K562 (cell line): ENCODE data around the gene RAD17. TPM values are rescaled to one million over a fixed set of nuclear protein-coding genes. Genes with fewer than 3 reads are reported as not detected.

ENCODE experiments used
- KLF13 ChIP-seq: fragments of 450-650 bp; IDR thresholded peaks from 2 replicates; pipeline ENCODE4 v1.6.1; 2016; ENCODE audit warnings: missing genetic modification characterization, low read depth, mild to moderate bottlenecking, missing compliant biosample characterization, moderate library complexity, borderline replicate concordance
- KLF6 ChIP-seq: fragments of 250-450 bp; sonication (Bioruptor Pico); IDR thresholded peaks from 2 replicates; pipeline ENCODE4 v1.4.0; 2020; ENCODE audit warnings: mild to moderate bottlenecking, moderate library complexity, borderline replicate concordance
- PRPF4 ChIP-seq: fragments of 200-400 bp; formaldehyde crosslinking; IDR thresholded peaks from one replicate; pipeline ENCODE4 v1.6.1; 2017; ENCODE audit warnings: low read length, low read depth, mild to moderate bottlenecking; ENCODE audit not compliant: insufficient read depth, poor library complexity, severe bottlenecking
- SIN3B ChIP-seq: fragments of 450-650 bp; IDR thresholded peaks from 2 replicates; pipeline ENCODE4 v1.6.1; 2017; ENCODE audit warnings: low read depth, mild to moderate bottlenecking, moderate library complexity
- SIX5 ChIP-seq, 2 experiments: IDR thresholded peaks; 2 replicates each; pipeline ENCODE4 v1.6.1; 2011; ENCODE audit warnings: low read length in 2 of 2, borderline replicate concordance in 1 of 2, low read depth in 1 of 2, mild to moderate bottlenecking in 1 of 2, moderate library complexity in 1 of 2; ENCODE audit not compliant: insufficient read depth in 1 of 2
- SMARCA4 ChIP-seq: fragments of 450-650 bp; IDR thresholded peaks from 2 replicates; pipeline ENCODE4 v1.6.1; 2016
- SOX6 ChIP-seq: fragments of 450-650 bp; IDR thresholded peaks from 2 replicates; pipeline ENCODE4 v1.6.1; 2014; ENCODE audit warnings: mild to moderate bottlenecking
- TBL1XR1 ChIP-seq, 2 experiments: IDR thresholded peaks; 2 replicates each; pipeline ENCODE4 v1.6.1; 2012; ENCODE audit warnings: improper control_type of control experiment in 2 of 2, low read length in 2 of 2, mild to moderate bottlenecking in 1 of 2
- ZNF253 ChIP-seq: fragments of 250-450 bp; sonication (Bioruptor Pico); conservative IDR thresholded peaks from 2 replicates; pipeline ENCODE4 v1.6.1; 2021; ENCODE audit warnings: mild to moderate bottlenecking
- polyA plus RNA-seq, 8 experiments: library from polyadenylated mRNA; depleted of rRNA in 4 of 8; stranded (reverse) in 5 of 8; unstranded in 3 of 8; fragments of >200 nt; fragmentation: Nextera tagmentation in 2 of 8; fragmentation: Illumina TruSeq in 1 of 8; extraction: Ambion mirVana in 2 of 8; extraction: Trizol in 1 of 8; gene quantifications; 2 replicates each; pipeline versions ENCODE4 v1.2.1 to v1.2.3, GENCODE V29; 2011 to 2014; ENCODE audit warnings: inconsistent platforms in 1 of 8, missing spikeins in 1 of 8
- total RNA-seq, 7 experiments: library from RNA; depleted of rRNA in 6 of 7; stranded (reverse); fragments of >200 nt in 6 of 7; fragmentation: Illumina TruSeq in 2 of 7; extraction: Trizol in 2 of 7; gene quantifications; 2 replicates each; pipeline versions ENCODE4 v1.2.1 to v1.2.3, GENCODE V29; 2011 to 2021; ENCODE audit warnings: low replicate concordance in 1 of 7
- TF ChIP-seq, protein P1 (sequence below): fragments of 200-400 bp; formaldehyde crosslinking; IDR thresholded peaks from 2 replicates; pipeline ENCODE4 v1.6.1; 2017; ENCODE audit warnings: mild to moderate bottlenecking, low read depth, low read length, moderate library complexity
- TF ChIP-seq, protein P2 (sequence below): sonication (generic); formaldehyde crosslinking; IDR thresholded peaks from 2 replicates; pipeline ENCODE4 v1.8.0; 2022; ENCODE audit warnings: mild to moderate bottlenecking, missing genetic modification reagents, borderline replicate concordance
- TF ChIP-seq, protein P3 (sequence below), 2 experiments: fragments of 450-650 bp in 1 of 2; sonication (generic) in 1 of 2; formaldehyde crosslinking in 1 of 2; IDR thresholded peaks; 2 replicates each; pipeline versions ENCODE4 v1.7.1 to v1.9.0; 2016 to 2022; ENCODE audit warnings: inconsistent platforms in 1 of 2, mild to moderate bottlenecking in 1 of 2, missing genetic modification reagents in 1 of 2

RAD17 gene
- total and polyA plus RNA-seq, 9 of the 15 experiments (the other 6 are each of a cell fraction or from before 2014, with no cell fraction given), result 21.1 to 50.1 (median 40.1) TPM

DNA sequence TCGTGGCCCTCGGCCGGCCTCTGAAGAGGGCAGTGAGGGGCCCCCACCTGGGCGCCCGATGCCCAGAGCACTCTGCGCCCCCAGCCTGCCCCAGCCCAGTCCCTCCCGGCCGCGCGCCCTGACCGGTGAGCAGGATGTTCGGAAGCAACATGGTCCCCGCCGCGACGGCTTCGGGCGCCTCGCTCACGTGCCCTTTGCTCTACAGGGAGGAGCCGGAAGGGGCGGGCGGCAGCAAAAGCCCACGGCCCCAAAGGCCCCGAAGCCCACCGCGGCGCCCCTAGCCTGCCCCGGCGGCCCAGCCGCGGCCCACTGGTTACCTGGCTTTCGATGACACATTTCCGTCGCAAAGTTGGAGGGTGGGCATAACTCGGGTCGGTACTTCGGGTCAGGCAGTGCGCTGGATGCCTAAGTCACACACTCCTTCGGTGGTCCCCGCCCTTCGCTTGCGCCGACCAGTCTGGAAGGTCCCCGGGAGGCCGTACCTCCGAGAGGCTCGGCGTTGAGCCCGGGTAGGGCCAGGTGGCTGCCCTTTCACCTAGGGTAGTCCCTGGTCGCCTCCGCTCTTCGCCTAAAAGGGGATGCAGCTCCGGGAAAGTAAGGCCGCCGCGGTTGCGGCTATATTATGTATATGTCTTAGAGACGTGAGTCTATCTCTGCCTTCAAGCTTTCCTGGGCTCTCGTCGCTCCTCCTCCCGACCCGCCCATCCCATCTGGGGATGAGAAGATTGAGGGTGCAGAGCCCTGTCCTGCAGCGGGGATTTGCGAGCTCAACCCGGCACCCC, at the start of gene RAD17, which contains the start of the genes AK6 and TAF9 (continued):
- TF ChIP-seq KLF13 (tag), result peak; percentile 71
- TF ChIP-seq, protein P1, sequence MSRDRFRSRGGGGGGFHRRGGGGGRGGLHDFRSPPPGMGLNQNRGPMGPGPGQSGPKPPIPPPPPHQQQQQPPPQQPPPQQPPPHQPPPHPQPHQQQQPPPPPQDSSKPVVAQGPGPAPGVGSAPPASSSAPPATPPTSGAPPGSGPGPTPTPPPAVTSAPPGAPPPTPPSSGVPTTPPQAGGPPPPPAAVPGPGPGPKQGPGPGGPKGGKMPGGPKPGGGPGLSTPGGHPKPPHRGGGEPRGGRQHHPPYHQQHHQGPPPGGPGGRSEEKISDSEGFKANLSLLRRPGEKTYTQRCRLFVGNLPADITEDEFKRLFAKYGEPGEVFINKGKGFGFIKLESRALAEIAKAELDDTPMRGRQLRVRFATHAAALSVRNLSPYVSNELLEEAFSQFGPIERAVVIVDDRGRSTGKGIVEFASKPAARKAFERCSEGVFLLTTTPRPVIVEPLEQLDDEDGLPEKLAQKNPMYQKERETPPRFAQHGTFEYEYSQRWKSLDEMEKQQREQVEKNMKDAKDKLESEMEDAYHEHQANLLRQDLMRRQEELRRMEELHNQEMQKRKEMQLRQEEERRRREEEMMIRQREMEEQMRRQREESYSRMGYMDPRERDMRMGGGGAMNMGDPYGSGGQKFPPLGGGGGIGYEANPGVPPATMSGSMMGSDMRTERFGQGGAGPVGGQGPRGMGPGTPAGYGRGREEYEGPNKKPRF, result no peak
- peak; percentile 85 for TF ChIP-seq PRPF4
- TF ChIP-seq, protein P2, sequence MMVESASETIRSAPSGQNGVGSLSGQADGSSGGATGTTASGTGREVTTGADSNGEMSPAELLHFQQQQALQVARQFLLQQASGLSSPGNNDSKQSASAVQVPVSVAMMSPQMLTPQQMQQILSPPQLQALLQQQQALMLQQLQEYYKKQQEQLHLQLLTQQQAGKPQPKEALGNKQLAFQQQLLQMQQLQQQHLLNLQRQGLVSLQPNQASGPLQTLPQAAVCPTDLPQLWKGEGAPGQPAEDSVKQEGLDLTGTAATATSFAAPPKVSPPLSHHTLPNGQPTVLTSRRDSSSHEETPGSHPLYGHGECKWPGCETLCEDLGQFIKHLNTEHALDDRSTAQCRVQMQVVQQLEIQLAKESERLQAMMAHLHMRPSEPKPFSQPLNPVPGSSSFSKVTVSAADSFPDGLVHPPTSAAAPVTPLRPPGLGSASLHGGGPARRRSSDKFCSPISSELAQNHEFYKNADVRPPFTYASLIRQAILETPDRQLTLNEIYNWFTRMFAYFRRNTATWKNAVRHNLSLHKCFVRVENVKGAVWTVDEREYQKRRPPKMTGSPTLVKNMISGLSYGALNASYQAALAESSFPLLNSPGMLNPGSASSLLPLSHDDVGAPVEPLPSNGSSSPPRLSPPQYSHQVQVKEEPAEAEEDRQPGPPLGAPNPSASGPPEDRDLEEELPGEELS, result peak; percentile 73; the same call in 1 of the 2 replicates
- TF ChIP-seq ZNF253 (CRISPR knock-in tag), result no peak
- TF ChIP-seq SMARCA4, result no peak
- peak; percentile 83 for TF ChIP-seq SIN3B
- TF ChIP-seq SOX6, result peak; percentile 52; the same call in 1 of the 2 replicates
- TF ChIP-seq SIX5 (IDR thresholded peaks at IDR 0.05; ENCODE audit: borderline replicate concordance in 1 of 2, insufficient read depth in 1 of 2, low read depth in 1 of 2, low read length in 2 of 2), result peak in 1 of 2 experiments; percentile 22; a peak in 1 of 4 replicates
- TF ChIP-seq TBL1XR1 (IDR thresholded peaks at IDR 0.05; ENCODE audit: low read length in 2 of 2), result 0 out of 4 replicates have a peak, but pooled peaks of 1 of the 2 experiments have one; percentile 34
- peak; percentile 87; the same call in 1 of the 2 replicates for TF ChIP-seq KLF6 (CRISPR knock-in tag)
- TF ChIP-seq, protein P3, sequence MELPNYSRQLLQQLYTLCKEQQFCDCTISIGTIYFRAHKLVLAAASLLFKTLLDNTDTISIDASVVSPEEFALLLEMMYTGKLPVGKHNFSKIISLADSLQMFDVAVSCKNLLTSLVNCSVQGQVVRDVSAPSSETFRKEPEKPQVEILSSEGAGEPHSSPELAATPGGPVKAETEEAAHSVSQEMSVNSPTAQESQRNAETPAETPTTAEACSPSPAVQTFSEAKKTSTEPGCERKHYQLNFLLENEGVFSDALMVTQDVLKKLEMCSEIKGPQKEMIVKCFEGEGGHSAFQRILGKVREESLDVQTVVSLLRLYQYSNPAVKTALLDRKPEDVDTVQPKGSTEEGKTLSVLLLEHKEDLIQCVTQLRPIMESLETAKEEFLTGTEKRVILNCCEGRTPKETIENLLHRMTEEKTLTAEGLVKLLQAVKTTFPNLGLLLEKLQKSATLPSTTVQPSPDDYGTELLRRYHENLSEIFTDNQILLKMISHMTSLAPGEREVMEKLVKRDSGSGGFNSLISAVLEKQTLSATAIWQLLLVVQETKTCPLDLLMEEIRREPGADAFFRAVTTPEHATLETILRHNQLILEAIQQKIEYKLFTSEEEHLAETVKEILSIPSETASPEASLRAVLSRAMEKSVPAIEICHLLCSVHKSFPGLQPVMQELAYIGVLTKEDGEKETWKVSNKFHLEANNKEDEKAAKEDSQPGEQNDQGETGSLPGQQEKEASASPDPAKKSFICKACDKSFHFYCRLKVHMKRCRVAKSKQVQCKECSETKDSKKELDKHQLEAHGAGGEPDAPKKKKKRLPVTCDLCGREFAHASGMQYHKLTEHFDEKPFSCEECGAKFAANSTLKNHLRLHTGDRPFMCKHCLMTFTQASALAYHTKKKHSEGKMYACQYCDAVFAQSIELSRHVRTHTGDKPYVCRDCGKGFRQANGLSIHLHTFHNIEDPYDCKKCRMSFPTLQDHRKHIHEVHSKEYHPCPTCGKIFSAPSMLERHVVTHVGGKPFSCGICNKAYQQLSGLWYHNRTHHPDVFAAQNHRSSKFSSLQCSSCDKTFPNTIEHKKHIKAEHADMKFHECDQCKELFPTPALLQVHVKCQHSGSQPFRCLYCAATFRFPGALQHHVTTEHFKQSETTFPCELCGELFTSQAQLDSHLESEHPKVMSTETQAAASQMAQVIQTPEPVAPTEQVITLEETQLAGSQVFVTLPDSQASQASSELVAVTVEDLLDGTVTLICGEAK (IDR thresholded peaks at IDR 0.05), result peak; percentile 76
- TF ChIP-seq, protein P3 (CRISPR knock-in tag; IDR thresholded peaks at IDR 0.05), result no peak
